IPS-18c (cell line): ENCODE measurements around the gene MAP4K1.

Source experiments
- H3K4me3 ChIP-seq: 2 replicates; pipeline ENCODE4 v1.7.0; 2013; ENCODE audit warnings: low read depth, mild to moderate bottlenecking, low read length, moderate library complexity; ENCODE audit not compliant: insufficient read depth
- H3K9me3 ChIP-seq: one replicate; pipeline ENCODE4 v1.6.1; 2013; ENCODE audit warnings: mild to moderate bottlenecking, low read length, moderate library complexity; ENCODE audit not compliant: control insufficient read depth, insufficient read depth

Gene MAP4K1

GRCh38 chr19:38543286-38543806 is 74.4 kb downstream of the MAP4K1 start:
- H3K9me3 ChIP-seq, result no peaks in the 10 kb centered on the region
- no peak overlapping the region for H3K4me3 ChIP-seq

GRCh38 chr19:38542040-38542439 is 75.7 kb downstream of the MAP4K1 start:
- Histone ChIP-seq H3K4me3 (no peak overlapping the region), H3K9me3 (no peaks in the 10 kb centered on the region)

GRCh38 chr19:38539751-38540150 is 78.0 kb downstream of the MAP4K1 start:
- peaks cover 6% of the 10 kb centered on the region for H3K9me3 ChIP-seq
- no peak overlapping the region for H3K4me3 ChIP-seq

- no peak overlapping the region for H3K4me3 ChIP-seq
- peaks cover 6% of the 10 kb centered on the region for H3K9me3 ChIP-seq
Observed at GRCh38 chr19:38538793-38539528, 78.8 kb downstream of the MAP4K1 start.

GRCh38 chr19:38538386-38538785 is 79.4 kb downstream of the MAP4K1 start:
- Histone ChIP-seq H3K4me3 (no peak overlapping the region), H3K9me3 (peaks cover 6% of the 10 kb centered on the region)
